HepG2 (cell line): ENCODE results near the gene SQSTM1. TPM values are rescaled to one million over a fixed set of nuclear protein-coding genes. Genes with fewer than 3 reads are reported as not detected.

Source experiments
- ATAC-seq: fragments of 200-7000 bp; cut with Tn5 transposase; 3 replicates; pipeline ENCODE4 v1.9.1; 2020; ENCODE audit warnings: mild to moderate bottlenecking, moderate library complexity
- BruUV-seq: library from RNA; stranded (reverse); fragments of 400-500 nt; replicated peaks from 2 replicates; lab custom pipeline; 2021; lab: Mats Ljungman, UMichigan
- CTCF ChIA-PET: fragments of 300-600 bp; formaldehyde crosslinking; extraction: SDS; loops from one replicate; lab custom pipeline; 2021; ENCODE audit warnings: low total read pairs, inconsistent platforms, low intra/inter-chr PET ratio; lab: Yijun Ruan, JAX
- POLR2A ChIA-PET: fragments of 350-600 bp; sonication (Branson Sonifier 250); formaldehyde crosslinking; loops from one replicate; lab custom pipeline; 2020; ENCODE audit warnings: antibody characterized with exemption, inconsistent platforms; lab: Yijun Ruan, JAX
- DNase-seq: peaks from one replicate; pipeline ENCODE4 v3.0.0-alpha.2; 2015; ENCODE audit warnings: low spot score
- FAIRE-seq: peaks from 3 replicates; lab custom pipeline; 2011; peaks lifted over from hg19 to GRCh38; lab: Jason Lieb, UNC
- H2AFZ ChIP-seq: one replicate; pipeline ENCODE4 v1.6.1; 2011; ENCODE audit warnings: low read length, inconsistent platforms
- H3K27ac ChIP-seq: fragments of 300-600 bp; 3 replicates; pipeline ENCODE4 v1.8.0; 2011; ENCODE audit warnings: mixed run types, mild to moderate bottlenecking, mixed read lengths, low read length, inconsistent platforms; ENCODE audit not compliant: insufficient read depth; ENCODE audit errors: extremely low read length
- H3K27me3 ChIP-seq, 2 experiments: fragments of 200-600 bp in 1 of 2; 2 replicates in 1 of 2; 3 replicates in 1 of 2; pipeline versions ENCODE4 v1.6.0 to v1.8.0; 2011; ENCODE audit warnings: low read length in 2 of 2, mild to moderate bottlenecking in 2 of 2, moderate library complexity in 2 of 2, inconsistent platforms in 1 of 2; ENCODE audit not compliant: insufficient read depth in 2 of 2, control insufficient read depth in 1 of 2
- H3K36me3 ChIP-seq, 2 experiments: fragments of 200-600 bp in 1 of 2; replicated peaks in 1 of 2; 2 replicates in 1 of 2; 3 replicates in 1 of 2; pipeline versions ENCODE4 v1.5.1 to v1.8.0; 2011; ENCODE audit warnings: low read length in 2 of 2, inconsistent platforms in 1 of 2; ENCODE audit not compliant: insufficient read depth in 2 of 2, control insufficient read depth in 1 of 2
- H3K4me1 ChIP-seq: 2 replicates; pipeline ENCODE4 v1.5.1; 2012; ENCODE audit warnings: low read length, inconsistent platforms; ENCODE audit not compliant: insufficient read depth
- H3K4me2 ChIP-seq: 2 replicates; pipeline ENCODE4 v1.6.0; 2011; ENCODE audit warnings: low read depth, low read length, inconsistent platforms
- H3K4me3 ChIP-seq, 3 experiments: fragments of 200-600 bp in 1 of 3; sonication (generic), shearing (Covaris generic) in 1 of 3; replicated peaks in 1 of 3; 2 replicates each; pipeline ENCODE4 v1.5.1; 2011 to 2016; ENCODE audit warnings: low read length in 3 of 3, inconsistent platforms in 2 of 3, low read depth in 2 of 3, mild to moderate bottlenecking in 2 of 3, control low read depth in 1 of 3, mixed read lengths in 1 of 3; ENCODE audit not compliant: insufficient read depth in 1 of 3
- H3K79me2 ChIP-seq: one replicate; pipeline ENCODE4 v1.6.1; 2011; ENCODE audit warnings: low read length, inconsistent platforms; ENCODE audit not compliant: insufficient read depth
- H3K9ac ChIP-seq: 2 replicates; pipeline ENCODE4 v1.6.0; 2011; ENCODE audit warnings: mild to moderate bottlenecking, low read depth, low read length, inconsistent platforms; ENCODE audit not compliant: insufficient read depth
- H3K9me3 ChIP-seq: 2 replicates; pipeline ENCODE4 v1.5.1; 2012; ENCODE audit warnings: mild to moderate bottlenecking, low read length
- H4K20me1 ChIP-seq: 2 replicates; pipeline ENCODE4 v1.6.0; 2011; ENCODE audit warnings: inconsistent platforms, mild to moderate bottlenecking, low read length, moderate library complexity; ENCODE audit not compliant: insufficient read depth
- BORCS8-MEF2B ChIP-seq: sonication (generic); formaldehyde crosslinking; IDR thresholded peaks from 2 replicates; pipeline ENCODE4 v1.8.0; 2022; ENCODE audit warnings: mild to moderate bottlenecking, missing genetic modification reagents
- CHCHD3 ChIP-seq: sonication (generic); formaldehyde crosslinking; IDR thresholded peaks from 2 replicates; pipeline ENCODE4 v1.8.0; 2022; ENCODE audit warnings: mild to moderate bottlenecking, missing genetic modification reagents, moderate library complexity
- ERF ChIP-seq: IDR thresholded peaks from 2 replicates; pipeline ENCODE4 v1.6.1; 2018; ENCODE audit warnings: missing biosample characterization, missing genetic modification reagents
- HNRNPUL1 ChIP-seq: fragments of 200-400 bp; formaldehyde crosslinking; IDR thresholded peaks from 2 replicates; pipeline ENCODE4 v1.6.1; 2017; ENCODE audit warnings: low read depth, mild to moderate bottlenecking, low read length, moderate library complexity
- HOXA5 ChIP-seq: sonication (generic); formaldehyde crosslinking; IDR thresholded peaks from 2 replicates; pipeline ENCODE4 v1.4.0; 2020; ENCODE audit warnings: missing genetic modification reagents
- MYC ChIP-seq: sonication (generic); formaldehyde crosslinking; IDR thresholded peaks from 2 replicates; pipeline ENCODE4 v1.9.0; 2021; ENCODE audit warnings: missing genetic modification reagents, borderline replicate concordance
- RAD51 ChIP-seq: fragments of 450-650 bp; IDR thresholded peaks from 2 replicates; pipeline ENCODE4 v1.6.1; 2016; ENCODE audit warnings: borderline replicate concordance
- TBL1XR1 ChIP-seq: fragments of 150-350 bp; IDR thresholded peaks from 2 replicates; pipeline ENCODE4 v1.6.1; 2014; ENCODE audit warnings: borderline replicate concordance, low read length; ENCODE audit not compliant: partially characterized antibody
- ZNF567 ChIP-seq: sonication (generic); formaldehyde crosslinking; IDR thresholded peaks from 2 replicates; pipeline ENCODE4 v1.8.1; 2023; ENCODE audit warnings: mild to moderate bottlenecking, missing genetic modification reagents, borderline replicate concordance
- ZNF589 ChIP-seq: sonication (generic); formaldehyde crosslinking; conservative IDR thresholded peaks from 2 replicates; pipeline ENCODE4 v1.8.0; 2022; ENCODE audit warnings: mild to moderate bottlenecking, moderate library complexity, missing genetic modification reagents
- WGBS: methylation state at CpG from one replicate; pipeline ENCODE4 v1.1.6; 2017; ENCODE audit warnings: low lambda C conversion rate; 5-methylcytosine and 5-hydroxymethylcytosine counted together
- in situ Hi-C: cut with HindIII; loops from 2 replicates; pipeline ENCODE4 v1.10.0; 2017; ENCODE audit warnings: low pct_unique_long_range_greater_than_20kb; ENCODE audit not compliant: extremely low pct_ligation_motif_present
- intact Hi-C: fragments of 100-400 bp; cut with micrococcal nuclease; formaldehyde crosslinking; loops from one replicate; pipeline ENCODE4 v1.10.0; 2022; ENCODE audit not compliant: unreplicated experiment
- polyA plus RNA-seq, 8 experiments: library from polyadenylated mRNA; depleted of rRNA in 3 of 8; stranded (reverse) in 7 of 8; unstranded in 1 of 8; fragments of >200 nt; fragmentation: Illumina TruSeq in 4 of 8; extraction: Trizol in 4 of 8; gene quantifications; 2 replicates each; pipeline versions ENCODE4 v1.2.1 to v1.2.3, GENCODE V29; 2011 to 2016; ENCODE audit warnings: low read depth in 4 of 8, missing spikeins in 1 of 8, mixed read lengths in 1 of 8; ENCODE audit not compliant: insufficient read depth in 1 of 8
- total RNA-seq, 5 experiments: library from RNA; depleted of rRNA; stranded (reverse); fragments of >200 nt; fragmentation: Illumina TruSeq; extraction: Trizol; gene quantifications; 2 replicates each; pipeline ENCODE4 v1.2.3, GENCODE V29; 2016; ENCODE audit warnings: low read depth in 1 of 5

Gene SQSTM1
- total and polyA plus RNA-seq, 2 of the 13 experiments (the other 11 are each of a cell fraction or from before 2014, with no cell fraction given), result 90.9 to 160 TPM

DNA sequence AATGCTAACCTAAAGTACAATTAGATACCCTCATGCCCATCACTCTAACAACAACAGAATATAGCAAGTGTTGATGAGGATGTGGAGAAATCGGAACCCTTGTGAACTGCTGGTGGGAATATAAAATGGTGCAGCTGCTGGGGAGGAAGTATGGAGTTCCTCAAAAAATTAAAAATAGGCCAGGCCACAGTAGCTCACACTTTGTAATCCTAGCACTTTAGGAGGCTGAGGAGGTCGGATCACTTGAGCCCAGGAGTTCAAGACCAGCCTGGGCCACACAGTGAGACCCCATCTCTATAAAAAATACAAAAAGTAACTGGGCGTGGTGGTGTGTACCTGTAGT, 55.9 kb downstream of the SQSTM1 start:
- TF ChIP-seq ERF (CRISPR knock-in tag) (no peak), HNRNPUL1 (no peak), CHCHD3 (CRISPR knock-in tag) (no peak), TBL1XR1 (no peak), RAD51 (no peak), ZNF589 (CRISPR knock-in tag) (no peak), HOXA5 (CRISPR knock-in tag) (no peak), MYC (no peak), BORCS8-MEF2B (no peak)
- peaks cover 18 to 48% of the 10 kb centered on the region in 2 experiments; a peak in 4 of 5 replicates for H3K36me3 ChIP-seq
- H3K27ac ChIP-seq, result no peak overlapping the region
- no peaks in the 10 kb centered on the region for H3K79me2 ChIP-seq
- no peaks in the 10 kb centered on the region for H3K4me1 ChIP-seq
- no peaks in the 10 kb centered on the region for H3K9me3 ChIP-seq
- no TSS peak for BruUV-seq
- WGBS, result 98% methylated on average over 3 of the region's 3 CpGs
- no peak overlapping the region for H3K9ac ChIP-seq
- DNase-seq (no peak), FAIRE-seq (no peak), ATAC-seq (no peak)
- H4K20me1 ChIP-seq, result no peaks in the 10 kb centered on the region
- POLR2A ChIA-PET, result no interaction called here
- in situ Hi-C loops, result no loop called here
- CTCF ChIA-PET, result no interaction called here
- H3K27me3 ChIP-seq, result no peaks in the 10 kb centered on the region
- no peak overlapping the region for H3K4me2 ChIP-seq
- H3K4me3 ChIP-seq, result no peak overlapping the region
- intact Hi-C loops, result no loop called here
- no peak overlapping the region for H2AFZ ChIP-seq

DNA sequence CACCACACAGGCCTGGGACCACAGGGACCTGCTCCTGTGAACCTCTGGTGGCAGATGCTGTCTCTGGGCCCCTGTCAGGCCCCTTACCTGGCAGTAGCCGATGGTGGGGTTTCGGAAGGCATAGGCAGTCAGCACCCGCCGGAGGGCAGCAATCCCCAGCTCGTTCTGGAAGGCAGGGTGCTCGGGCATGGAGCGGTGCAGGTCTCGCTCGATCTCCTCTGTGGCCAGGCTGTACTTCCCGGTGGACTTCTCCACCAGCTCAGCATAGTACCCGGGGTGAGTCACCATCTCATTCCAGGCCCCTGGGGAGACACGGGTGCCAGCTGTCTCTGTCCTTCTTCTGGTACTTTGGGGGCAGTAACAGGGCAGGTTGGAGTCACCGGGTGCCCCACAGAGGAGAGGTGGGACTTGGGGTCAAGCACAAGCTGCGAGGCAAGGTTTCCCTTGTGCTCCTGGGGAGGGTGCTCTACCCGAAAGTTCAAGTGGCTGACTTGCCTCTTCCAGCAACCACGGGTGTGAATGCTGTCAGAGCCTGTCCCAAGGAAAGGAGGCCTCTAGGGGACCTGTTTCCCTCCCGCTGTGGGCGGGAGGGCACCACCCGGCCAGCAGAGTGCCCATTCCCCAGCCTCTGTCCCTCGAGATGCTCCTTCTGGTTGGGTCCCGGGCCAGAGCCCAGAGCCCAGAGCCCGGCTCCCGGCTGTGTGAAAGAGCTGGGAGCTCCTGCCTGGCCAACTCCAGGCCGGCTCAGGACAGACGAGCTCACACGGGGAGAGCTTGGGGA, 57.7 kb downstream of the SQSTM1 start:
- Histone ChIP-seq H3K4me1 (no peaks in the 10 kb centered on the region), H3K9ac (no peak overlapping the region), H3K79me2 (no peaks in the 10 kb centered on the region), H4K20me1 (no peaks in the 10 kb centered on the region), H2AFZ (no peak overlapping the region), H3K36me3 (peaks cover 11 to 54% of the 10 kb centered on the region in 2 experiments; a peak in 4 of 5 replicates), H3K27me3 (no peaks in the 10 kb centered on the region), H3K4me2 (no peak overlapping the region), H3K27ac (no peak overlapping the region), H3K9me3 (peaks cover 14% of the 10 kb centered on the region), H3K4me3 (no peak overlapping the region)
- FAIRE-seq (no peak), DNase-seq (no peak), ATAC-seq (no peak)
- ChIA-PET POLR2A (no interaction called here), CTCF (no interaction called here)
- intact Hi-C loops, result no loop called here
- no peak for TF ChIP-seq ZNF567 (CRISPR knock-in tag)
- WGBS, result 87% methylated on average over 7 of the region's 26 CpGs
- in situ Hi-C loops, result no loop called here
- BruUV-seq, result no TSS peak
